ENCODE results near the gene SEMA6D.
"Not testable (repeated sequence)": the region's sequence is repeated elsewhere in the genome, so short reads cannot be mapped to it uniquely, and the experiment has no call there.

SEMA6D gene

DNA sequence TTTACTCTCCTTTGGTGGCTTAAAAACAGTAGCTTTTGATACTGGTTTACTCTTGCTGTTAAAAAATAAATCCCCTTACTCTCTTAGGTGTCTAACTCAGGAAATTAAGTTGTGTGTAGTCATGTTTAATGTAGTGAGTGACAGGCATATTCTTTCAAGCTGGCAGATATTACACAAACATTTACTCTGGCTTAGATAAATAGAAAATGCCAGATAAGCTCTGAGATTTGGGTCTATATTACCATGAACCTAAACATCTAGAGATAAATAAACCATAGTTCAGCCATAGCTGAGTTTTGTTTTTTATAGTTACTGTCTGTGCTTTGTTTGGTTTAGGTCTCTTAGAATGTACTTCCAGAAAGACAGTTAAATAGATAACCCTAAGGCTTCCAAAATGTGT is 2.4 kb downstream of the SEMA6D start:
- DNase-seq: no peak

DNA sequence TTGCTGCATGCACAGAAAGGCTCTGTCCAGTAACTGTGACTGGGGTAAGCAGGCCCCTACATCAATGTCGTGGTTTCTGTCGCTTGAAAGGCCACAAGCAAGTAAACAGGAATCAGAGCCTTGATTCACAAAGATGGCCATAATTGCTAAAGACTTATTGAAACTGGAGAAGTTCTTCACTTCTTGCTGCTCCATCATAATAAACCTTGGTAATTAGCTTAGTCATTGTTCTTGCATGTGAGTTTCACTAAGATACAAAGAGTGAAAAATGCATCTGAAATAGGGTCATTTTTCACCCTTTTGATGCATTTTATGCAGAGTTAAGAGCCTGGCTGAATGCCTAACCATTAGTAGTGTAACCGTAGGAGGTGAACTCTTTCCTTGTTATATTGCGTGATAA is 3.2 kb downstream of the SEMA6D start:
- DNase-seq: no peak

DNA sequence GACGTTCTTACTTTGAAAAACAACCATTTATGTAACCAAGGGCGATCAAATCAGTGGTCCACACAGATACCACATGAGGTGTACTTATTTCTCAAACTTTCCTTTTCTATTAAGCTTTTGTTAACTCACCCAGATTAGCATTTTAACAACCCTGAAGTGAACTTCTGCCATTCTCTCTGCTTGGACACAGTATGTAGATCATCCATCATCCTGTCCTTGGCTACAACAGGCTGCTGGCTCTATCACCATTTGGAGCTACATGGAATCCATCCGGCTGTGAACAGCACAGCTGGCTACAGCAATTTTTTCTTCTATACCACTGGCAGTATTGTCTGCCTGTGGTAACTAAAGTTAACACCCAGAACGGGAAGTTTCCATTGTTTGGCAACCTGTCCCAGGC is 4.4 kb downstream of the SEMA6D start:
- DNase-seq: no peak

DNA sequence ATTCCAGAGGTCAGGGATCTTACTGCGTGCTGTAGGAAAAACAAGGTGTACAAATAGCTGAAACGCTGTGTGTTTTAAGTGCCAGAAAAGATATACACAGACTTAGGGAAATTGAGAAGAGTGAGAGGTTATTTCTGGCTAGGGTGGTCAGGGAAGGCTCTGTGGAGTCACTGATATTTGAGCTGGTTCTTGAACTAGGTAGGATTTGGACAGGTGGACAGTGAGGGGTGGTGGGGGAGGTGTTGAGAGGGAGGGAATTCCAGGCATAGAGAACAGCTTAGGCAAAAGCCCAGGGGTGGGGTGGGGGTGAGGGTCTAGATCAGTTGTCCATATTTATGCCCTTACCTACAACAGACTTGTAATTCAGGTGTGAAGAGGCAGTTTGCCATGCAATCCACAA is 7.0 kb downstream of the SEMA6D start:
- DNase-seq: no peak

DNA sequence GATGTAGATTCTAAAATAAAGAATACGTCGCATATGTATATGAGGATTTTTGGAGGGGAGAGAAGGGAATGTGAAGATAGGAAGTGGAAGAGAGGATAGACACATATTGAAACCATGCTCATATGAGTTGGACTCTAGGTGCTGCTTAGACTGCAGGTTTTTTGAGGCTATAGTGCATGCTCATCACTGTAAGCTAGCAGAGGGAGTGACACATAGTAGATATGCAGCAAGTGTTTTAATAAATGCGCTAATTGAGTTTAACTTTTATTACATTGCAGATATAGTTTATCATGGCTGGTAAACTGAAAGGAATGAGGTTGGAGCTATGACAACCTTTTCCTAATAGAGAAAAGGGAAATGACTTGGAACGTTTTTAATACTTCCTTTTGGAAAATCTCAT is 7.7 kb downstream of the SEMA6D start:
- DNase-seq: no peak

DNA sequence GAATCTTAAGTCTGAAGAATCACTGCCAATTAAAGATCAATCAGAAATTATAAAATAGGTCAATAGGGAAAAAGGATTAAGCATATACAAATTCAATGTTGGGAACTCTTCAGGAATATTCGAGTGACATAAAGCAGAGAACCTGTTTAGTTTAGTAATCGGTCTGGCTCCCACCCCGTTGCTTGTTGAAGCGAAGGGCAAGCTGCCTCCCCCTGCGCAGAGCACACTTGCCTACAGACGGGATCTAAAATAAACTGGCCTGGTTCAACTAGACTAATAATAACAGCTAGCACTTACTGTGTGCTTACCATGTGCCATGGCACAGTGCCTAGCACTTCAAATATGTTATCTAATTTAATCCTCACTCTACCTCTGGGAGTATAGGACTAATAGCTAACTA is 8.6 kb downstream of the SEMA6D start:
- no peak for DNase-seq

DNA sequence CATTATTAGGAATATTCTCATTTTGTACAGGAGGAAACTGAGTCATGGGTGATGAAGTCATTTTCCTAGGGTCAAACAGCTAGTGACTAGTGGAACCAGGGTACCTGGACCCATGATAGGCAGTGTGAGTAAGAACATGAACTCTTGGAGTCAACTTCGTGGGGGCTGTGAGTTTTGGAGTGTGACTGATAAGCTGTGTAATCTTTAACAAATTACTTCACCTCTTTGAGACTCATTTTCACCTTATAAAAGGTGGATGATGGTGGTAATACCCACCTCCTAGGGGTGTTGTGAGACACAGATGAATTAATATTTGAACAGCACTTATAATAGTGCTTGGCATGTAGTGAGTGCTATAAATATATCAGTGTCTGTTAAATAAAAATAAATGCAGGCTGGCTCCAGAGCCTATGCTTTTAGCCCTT is 9.1 kb downstream of the SEMA6D start:
- DNase-seq: no peak

DNA sequence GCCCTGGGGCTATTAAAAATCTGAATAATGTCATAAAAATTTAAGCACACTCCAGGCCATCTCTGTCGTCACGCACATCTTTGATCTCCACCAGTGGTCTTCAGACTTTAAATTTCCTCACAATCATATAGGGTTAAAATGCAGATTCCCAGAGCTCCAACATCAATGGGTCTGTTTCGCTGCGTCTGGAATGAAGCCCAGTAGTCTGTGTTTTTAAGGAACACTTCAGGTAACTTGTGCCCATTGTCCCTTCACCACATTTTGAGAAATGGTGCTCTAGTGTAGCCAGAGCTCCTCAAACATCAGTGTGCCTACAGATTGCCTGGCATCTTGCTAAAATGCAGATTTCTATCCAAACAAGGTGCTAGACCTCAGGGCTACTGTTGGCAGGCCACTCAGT is 9.8 kb downstream of the SEMA6D start:
- DNase-seq: no peak

DNA sequence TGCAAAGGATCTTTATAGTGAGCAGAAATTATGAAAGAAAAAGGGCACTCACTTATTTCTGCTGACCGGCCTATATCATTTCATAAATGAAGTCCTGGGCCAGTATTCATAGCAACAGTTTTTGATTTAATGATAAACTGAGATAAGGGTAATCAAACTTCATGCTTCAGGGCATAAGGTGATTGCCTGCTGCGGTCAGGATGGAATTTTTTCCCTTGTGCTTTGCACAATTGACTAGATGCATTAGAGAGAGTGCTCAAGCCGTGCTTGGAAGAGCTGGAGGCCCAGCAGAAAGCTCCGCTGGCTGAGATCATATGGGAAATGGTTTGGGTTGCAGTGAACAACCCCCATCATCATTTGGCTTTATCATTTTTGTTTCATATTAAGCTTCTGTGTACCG is 10.4 kb downstream of the SEMA6D start:
- DNase-seq: no peak

DNA sequence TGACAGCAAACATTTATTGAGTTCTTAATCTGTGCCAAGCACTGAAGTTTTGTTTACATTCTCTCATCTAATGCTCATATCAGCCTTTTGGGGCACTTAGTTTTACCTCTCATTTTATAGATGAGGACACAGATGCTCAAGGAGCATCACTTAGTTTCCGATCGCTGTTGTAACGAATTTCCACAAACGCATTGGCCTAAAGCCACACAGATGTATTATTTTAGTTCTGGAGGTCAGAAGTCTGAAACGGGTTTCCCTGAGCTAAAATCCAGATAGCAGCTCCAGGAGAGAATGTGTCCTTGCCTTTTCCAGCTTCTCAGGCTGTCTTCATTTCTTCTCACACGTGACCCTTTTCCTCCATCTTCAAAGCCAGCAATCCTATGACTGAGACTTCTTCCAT is 11.1 kb downstream of the SEMA6D start:
- no peak for DNase-seq

DNA sequence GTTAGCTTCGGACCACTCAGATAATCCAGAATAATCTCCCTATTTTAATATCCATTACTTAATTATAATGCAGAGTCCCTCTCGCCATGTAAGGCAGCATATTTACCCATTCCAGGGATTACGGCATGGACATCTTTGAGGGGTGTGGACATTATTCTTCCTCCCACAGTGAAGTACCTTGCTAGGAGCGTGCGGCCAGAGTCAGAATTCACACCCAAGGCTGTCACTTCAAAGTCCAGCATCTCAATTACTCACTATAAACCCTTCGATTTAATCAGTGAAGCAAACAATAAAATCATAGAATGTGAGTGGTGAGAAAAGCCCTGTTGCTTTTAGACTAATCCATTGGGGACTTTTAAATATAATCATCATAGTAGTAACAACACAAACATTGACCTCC is 11.6 kb downstream of the SEMA6D start:
- no peak for DNase-seq

DNA sequence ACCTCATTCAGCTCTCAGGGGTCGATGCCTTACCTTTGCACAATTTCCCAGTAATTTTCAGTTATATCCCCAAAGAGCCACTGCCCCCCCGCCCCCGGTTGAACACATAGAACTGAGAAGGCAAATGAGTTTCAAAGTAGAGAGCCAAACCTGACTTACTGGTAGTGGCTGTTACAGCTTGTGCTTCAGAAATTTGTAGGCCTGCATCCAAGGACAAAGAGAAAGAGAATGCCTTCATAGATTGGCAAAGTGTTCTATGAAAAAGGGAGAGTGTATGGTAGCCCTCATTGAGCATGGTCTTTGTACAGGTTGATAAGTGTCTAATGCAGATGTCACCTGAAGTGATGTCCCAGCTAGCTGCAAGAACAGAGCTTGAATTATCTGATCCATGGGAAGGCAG is 13.9 kb downstream of the SEMA6D start:
- DNase-seq: no peak

DNA sequence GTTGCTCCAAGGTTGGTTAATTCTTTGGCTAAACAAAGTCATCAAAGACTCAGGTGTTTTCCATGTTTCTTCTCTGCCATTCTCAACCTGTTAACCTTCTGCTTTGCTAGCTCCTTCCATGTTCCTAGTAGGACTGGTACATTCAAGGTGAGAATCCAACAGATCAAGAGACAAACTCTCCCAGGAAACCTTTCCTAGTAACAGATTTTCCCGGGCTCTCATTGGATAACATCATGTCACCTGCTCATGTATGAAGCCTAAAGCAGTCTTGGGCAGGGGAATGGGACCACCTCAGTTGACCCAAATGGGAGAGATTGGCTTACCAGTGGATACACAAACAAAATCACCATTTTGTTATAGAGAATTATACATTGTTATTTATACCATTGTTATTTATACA is 14.9 kb downstream of the SEMA6D start:
- DNase-seq: no peak

DNA sequence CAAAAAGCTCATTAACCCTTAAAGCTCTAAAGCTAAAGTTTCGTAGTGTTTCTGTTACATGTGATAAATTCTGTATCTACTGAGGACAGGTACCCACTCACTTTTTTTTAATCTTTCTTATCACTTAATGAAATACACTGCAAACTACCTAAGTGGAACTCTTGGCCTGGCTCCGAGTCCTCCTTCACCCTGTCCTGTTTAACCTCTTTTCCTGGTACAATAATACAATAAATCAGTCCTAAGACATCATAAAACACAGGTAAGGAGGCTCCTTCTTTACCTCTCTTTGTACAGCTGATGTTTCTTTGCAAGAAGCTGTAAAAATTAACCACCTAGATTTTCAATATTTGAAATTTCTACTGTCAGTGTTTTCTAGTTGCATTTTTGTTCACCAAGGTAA is 15.8 kb downstream of the SEMA6D start:
- no peak for DNase-seq

DNA sequence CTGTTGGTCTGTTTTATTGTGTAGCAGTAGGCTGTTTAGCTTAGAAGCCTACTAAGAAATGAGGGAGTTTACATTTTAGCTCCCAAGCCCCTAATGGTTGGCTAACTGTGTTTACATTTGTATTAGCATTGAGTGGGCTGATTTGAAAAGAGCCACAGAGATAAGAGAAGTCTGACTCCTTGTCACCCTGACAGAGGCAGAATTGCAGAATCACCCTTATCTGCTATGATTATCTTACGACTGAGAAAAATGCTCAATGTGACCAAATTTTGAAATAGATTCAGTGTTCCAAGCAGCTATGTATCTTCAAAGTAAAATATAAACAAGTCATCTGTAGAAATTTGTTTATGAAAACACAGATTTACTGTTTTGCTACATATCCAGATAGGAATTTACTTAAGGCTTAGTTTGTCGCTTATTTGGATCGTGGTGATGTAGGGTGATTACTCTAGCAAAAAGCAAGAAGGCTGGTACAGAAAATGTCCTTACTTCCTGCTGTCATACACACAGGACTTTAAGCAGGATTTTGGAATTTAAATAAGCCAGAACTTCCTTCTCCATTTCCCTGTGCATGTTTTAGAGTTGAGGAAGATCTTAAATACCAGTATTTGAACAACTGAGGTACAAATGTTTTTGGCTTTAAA is 19.0 kb downstream of the SEMA6D start:
- no peak for DNase-seq

DNA sequence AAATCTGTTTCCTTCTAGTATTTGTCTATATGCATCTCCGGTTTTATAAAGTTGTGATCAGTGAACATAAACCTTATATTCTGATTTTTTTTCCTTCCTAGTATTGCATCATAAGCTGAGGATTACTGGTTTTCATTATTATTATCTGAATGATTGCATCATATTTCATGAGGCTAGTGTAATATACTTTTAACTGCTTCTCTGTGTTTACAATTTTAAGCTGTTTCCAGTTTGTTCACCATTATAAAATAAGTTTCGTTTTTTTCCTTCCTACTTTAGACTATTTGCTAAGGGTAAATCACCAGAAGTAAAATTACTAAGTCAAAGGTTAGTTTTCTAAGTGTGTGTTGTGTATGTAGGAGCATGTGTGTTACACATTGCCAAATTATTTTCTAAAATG is 20.2 kb downstream of the SEMA6D start:
- DNase-seq: no peak

DNA sequence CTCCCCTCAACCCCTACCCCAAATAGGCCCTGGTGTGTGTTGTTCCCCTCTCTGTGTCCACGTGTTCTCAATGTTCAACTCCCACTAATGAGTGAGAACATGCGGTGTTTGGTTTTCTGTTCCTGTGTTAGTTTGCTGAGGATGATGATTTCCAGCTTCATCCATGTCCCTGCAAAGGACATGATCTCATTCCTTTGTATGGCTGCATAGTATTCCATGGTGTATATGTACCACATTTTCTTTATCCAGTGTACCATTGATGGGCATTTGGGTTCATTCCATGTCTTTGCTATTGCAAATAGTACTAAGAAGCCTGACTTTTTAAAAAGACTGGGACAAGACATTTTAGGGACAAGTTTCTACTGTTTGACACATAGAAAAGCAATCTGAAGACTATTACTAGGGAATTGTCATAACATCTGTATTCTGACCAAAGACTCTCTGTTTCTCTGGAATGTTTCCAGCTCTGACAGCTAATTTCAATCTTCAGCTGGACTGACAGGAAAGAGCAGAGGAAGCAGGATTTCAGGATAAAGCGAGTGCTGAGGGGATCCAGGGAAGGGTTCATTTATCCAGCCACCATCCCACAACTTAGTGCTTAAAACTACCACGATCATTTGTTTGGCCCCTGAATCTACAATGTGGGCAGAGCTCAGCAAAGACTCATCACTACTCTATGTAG is 21.0 kb downstream of the SEMA6D start:
- DNase-seq: not testable (repeated sequence)

DNA sequence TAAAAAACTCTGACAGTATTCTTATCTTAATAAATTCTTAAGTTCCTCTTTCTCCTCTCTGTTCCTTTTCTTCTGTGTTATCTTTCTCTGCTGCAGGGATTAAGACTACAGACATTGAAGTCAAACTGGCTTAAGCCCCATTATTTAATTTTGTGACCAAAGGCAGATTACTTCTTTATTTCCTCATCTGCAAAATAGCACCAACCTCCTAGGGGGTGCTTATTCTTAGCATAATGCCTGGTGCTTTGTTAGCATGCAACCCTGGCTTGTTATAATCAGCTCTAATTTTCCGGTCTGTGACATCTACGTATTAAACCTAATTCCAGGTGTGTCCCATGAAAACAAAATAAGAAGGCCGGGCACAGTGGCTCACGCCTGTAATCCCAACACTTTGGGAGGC is 23.8 kb downstream of the SEMA6D start:
- DNase-seq: no peak

DNA sequence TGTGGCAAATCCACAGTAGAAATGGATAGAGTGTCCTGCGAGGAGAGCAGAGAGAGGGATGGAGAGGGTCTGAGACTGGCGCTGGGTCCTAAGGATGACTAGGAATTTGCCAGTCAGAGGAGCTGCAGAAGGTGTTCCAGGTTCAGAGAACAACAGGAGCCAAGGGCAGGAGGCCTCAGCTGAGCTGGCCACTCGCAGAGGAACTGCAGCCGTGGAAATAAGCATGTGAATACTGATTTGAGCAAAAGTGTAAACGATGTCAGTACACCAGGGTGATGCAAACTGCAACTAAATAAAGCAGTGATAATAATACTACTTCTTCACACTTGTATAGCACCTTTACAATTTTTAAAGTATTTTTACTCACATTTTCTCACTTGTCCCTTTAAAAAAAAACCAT is 24.6 kb downstream of the SEMA6D start:
- DNase-seq: no peak

DNA sequence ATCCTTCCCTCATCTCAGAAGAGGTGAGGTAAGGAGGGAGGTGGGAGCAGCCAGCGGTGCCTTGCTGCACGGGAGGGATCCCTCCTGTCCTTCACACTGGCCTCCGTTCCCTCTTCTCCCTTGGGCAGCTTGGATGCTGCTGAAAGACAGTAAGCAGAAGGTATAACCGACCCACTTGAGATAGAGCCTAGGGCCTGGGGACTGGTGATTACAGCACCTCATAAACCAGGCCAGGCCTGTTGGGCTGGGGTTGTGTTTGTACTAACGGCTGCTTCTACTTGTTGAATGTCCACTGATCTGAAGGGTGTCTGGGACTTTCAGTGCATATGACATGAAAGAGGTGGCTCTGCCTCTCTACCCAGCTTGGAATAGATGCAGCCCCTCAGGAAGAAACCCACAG is 25.0 kb downstream of the SEMA6D start:
- DNase-seq: no peak

DNA sequence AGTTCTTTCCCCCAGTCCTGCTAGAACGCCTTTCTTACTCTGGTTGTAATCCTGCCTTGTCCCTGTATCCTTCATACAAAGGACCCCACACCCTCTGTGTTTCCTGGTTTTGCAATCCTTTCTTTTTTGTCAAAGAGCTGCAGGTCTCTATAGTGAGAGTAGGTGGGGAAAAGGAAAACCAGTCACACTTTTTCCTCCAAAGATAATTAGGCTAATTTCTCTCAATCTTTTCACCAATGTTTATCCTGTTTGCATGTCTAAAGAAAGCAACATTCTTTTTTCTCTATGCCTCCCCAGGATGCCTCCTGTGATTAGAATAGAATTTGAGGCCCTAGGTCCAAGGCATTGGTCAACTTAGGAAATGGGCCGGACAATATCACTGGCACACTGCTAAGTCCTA is 25.4 kb downstream of the SEMA6D start:
- no peak for DNase-seq

DNA sequence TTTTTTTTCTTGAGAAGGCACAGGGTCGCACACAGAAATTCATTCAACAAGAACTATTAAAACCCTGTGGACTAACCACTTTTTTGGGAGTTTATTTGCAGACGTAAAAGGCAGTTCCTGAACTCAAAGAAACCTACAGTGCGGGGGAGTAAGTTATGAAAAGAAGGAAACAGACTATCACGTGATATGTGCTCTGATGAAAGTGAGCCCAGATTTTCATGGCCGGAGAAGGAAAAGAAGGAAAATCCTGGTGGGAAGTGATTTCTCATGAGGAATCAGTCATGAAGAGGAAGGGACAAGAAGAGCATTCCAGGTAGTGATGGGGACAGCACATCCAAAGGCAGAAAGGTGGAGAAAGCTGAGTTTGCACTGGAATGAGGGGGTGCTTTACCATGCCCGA is 26.1 kb downstream of the SEMA6D start:
- DNase-seq: no peak

DNA sequence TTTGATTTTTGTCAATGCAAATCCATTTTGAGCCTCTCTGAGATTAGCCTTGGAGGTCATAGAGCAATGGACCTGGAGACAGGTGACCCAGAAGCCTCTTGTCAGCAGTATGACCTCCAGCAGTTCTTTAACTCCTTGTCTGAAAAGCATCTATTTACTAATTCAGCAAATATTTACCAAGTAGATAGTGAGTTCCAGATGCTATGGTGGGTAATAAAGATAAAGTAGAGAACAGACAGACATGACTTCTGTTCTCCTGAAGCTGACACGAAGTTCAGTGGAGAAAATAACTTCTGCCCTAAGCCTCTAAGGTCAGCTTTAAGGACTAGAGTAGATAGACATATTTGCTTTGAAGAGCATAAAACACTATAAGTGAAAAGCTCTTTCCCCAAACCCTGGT is 26.6 kb downstream of the SEMA6D start:
- DNase-seq: no peak

DNA sequence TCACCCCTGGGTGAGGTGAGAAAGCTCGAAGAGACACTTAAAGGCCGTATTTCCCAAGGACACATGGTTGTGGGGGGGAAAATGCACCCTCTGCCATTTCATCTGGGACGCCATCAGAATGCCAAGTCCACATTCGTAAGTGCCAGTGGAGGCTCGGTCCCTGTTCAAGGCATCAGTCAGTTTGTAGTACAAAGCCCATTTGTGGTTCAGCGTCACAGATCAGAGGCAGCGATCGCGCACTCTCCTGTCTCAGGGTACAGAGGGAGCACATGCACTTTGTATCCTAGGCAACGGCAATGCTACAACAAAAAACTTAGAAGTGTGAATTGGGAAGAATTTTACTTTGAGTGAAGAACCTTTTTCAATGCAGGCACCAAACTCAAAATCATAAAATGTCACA is 27.2 kb downstream of the SEMA6D start:
- no peak for DNase-seq

DNA sequence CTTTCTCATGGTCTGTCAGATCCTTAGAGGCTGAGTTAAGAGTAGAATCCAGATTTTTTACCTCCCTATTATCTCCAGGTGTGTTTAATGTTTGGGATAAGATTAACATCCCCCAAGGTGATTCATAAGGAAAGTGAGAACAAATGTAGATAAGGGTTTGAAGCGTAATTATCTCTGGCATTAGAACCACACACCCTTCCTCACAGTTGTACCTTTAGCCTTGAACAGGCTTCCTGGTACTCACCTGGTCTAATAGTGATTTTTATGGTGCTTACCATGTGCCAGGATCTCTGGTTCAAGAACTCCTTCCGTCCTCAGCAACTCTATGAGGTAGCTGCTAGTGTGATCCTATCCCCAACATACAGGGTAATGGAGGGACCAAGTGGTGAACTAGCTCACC is 27.7 kb downstream of the SEMA6D start:
- no peak for DNase-seq
